Peyer's patch (tissue), 4 donors: ENCODE measurements around the gene C4orf36. TPM values are rescaled to one million over a fixed set of nuclear protein-coding genes. Genes with fewer than 3 reads are reported as not detected.

Source experiments
- DNase-seq, 3 donors: peaks; one replicate each; pipeline ENCODE4 v3.0.0-alpha.2; 2017 to 2019
- H3K27ac ChIP-seq, 4 donors: fragments of 200-600 bp; sonication (generic); one replicate each; pipeline ENCODE4 v1.5.1; 2016 to 2019
- H3K27me3 ChIP-seq, 2 donors: fragments of 200-600 bp; sonication (generic); one replicate each; pipeline ENCODE4 v1.5.1; 2019
- H3K36me3 ChIP-seq, 3 donors: fragments of 200-600 bp; sonication (generic); one replicate each; pipeline ENCODE4 v1.5.1; 2016 to 2019
- H3K4me1 ChIP-seq, 4 donors: fragments of 200-600 bp; sonication (generic); one replicate each; pipeline ENCODE4 v1.5.1; 2016 to 2019
- H3K4me3 ChIP-seq, 4 donors: fragments of 200-600 bp; sonication (generic); 1 replicate in 3 of 4; 2 replicates in 1 of 4; pipeline ENCODE4 v1.5.1; 2016 to 2019; ENCODE audit warnings: mild to moderate bottlenecking in 1 of 4
- H3K9me3 ChIP-seq, 4 donors: fragments of 200-600 bp; sonication (generic); one replicate each; pipeline ENCODE4 v1.5.1; 2016 to 2019; ENCODE audit warnings: mild to moderate bottlenecking in 1 of 4
- POLR2A ChIP-seq, 2 donors: fragments of 450-650 bp; IDR thresholded peaks; one replicate each; pipeline ENCODE4 v1.5.1; 2017; ENCODE audit warnings: antibody characterized with exemption in 2 of 2, mild to moderate bottlenecking in 2 of 2, moderate library complexity in 2 of 2
- total RNA-seq, 4 donors: library from RNA; depleted of rRNA; stranded (reverse); fragments of >200 nt; gene quantifications; one replicate each; pipeline ENCODE4 v1.1.0, GENCODE V29; 2016
- TF ChIP-seq, protein P1 (sequence below), 6 experiments: fragments of 450-650 bp in 4 of 6; fragments of 200-600 bp in 2 of 6; sonication (generic) in 1 of 6; IDR thresholded peaks; one replicate each; pipeline ENCODE4 v1.5.1; 2017 to 2019; ENCODE audit warnings: antibody characterized with exemption in 6 of 6, mild to moderate bottlenecking in 3 of 6, moderate library complexity in 1 of 6

Gene C4orf36
- total RNA-seq, 4 donors from 2014 or later: 1.7 to 6.6 TPM; not detected in 2

DNA sequence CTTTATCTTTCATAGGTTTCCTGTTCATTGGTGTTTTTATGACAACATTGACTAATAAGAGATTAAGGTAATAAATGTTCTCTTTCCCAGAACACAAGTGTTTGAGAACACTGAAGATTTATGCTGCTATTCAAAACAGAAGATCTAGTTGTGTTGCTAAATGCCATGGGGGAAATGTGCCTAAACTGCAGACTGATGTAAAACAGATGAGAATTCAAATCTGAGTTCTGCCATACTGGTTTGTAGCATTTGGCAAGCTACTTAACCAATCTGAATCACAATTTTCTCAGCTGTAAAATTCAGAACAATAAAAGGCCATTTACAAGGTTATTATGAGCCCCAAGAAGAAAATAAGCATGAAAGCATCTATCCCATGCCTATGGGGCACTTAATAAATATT lies 45.3 kb downstream of the C4orf36 start:
- no peak for TF ChIP-seq POLR2A (IDR thresholded peaks at IDR 0.05)
- Histone ChIP-seq H3K36me3 (no peaks in the 10 kb centered on the region), H3K9me3 (no peaks in the 10 kb centered on the region), H3K27me3 (no peaks in the 10 kb centered on the region), H3K4me3 (no peak overlapping the region), H3K27ac (no peak overlapping the region), H3K4me1 (no peaks in the 10 kb centered on the region)
- DNase-seq: no peak

DNA sequence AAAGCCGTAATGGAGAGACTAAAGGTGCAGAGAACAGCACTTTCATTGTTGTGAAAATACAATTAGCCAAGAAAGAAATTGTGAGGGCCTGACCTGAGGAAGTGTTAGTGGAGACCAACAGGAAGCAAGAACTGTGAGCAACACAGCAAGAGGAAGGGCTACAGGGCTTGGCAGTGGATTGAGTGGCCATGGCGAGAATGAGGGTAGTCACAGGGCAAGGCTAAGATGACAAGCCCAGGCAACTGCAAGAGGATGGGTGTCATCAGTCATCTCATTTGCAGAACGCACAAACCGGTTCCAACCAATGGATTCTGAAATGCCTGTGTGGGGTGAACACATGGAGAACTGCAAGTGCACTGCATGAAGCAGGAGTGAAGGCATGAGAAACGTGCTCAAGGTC lies 46.6 kb downstream of the C4orf36 start:
- Histone ChIP-seq H3K27ac (no peak overlapping the region), H3K4me1 (no peaks in the 10 kb centered on the region), H3K4me3 (no peak overlapping the region), H3K27me3 (no peaks in the 10 kb centered on the region), H3K36me3 (no peaks in the 10 kb centered on the region), H3K9me3 (no peaks in the 10 kb centered on the region)
- no peak for TF ChIP-seq POLR2A (IDR thresholded peaks at IDR 0.05)
- TF ChIP-seq, protein P1, sequence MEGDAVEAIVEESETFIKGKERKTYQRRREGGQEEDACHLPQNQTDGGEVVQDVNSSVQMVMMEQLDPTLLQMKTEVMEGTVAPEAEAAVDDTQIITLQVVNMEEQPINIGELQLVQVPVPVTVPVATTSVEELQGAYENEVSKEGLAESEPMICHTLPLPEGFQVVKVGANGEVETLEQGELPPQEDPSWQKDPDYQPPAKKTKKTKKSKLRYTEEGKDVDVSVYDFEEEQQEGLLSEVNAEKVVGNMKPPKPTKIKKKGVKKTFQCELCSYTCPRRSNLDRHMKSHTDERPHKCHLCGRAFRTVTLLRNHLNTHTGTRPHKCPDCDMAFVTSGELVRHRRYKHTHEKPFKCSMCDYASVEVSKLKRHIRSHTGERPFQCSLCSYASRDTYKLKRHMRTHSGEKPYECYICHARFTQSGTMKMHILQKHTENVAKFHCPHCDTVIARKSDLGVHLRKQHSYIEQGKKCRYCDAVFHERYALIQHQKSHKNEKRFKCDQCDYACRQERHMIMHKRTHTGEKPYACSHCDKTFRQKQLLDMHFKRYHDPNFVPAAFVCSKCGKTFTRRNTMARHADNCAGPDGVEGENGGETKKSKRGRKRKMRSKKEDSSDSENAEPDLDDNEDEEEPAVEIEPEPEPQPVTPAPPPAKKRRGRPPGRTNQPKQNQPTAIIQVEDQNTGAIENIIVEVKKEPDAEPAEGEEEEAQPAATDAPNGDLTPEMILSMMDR (IDR thresholded peaks at IDR 0.05): no peak
- no peak for DNase-seq

DNA sequence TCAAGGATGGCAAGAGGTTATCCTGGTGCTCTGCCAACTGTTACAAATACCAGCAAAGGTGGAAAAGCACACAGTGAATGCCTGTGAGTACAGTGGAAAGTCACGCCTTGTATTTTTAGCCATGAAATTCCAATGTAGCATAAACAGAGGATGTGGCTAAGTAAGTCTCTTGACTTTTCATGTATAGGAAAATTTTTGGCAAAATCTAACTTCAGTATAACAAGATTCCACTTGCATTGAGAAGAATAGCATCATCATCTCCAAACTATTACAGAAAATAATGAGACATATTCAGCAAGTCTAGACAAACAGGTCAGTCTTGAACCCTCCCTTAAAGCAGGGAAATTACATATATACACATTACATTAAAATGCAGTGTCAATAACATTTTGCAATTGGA lies 50.9 kb downstream of the C4orf36 start:
- Histone ChIP-seq H3K27me3 (no peaks in the 10 kb centered on the region), H3K4me1 (no peaks in the 10 kb centered on the region), H3K36me3 (no peaks in the 10 kb centered on the region), H3K4me3 (no peak overlapping the region), H3K27ac (no peak overlapping the region), H3K9me3 (no peaks in the 10 kb centered on the region)
- no peak for DNase-seq
- TF ChIP-seq, protein P1 (IDR thresholded peaks at IDR 0.05): no peak
- TF ChIP-seq POLR2A (IDR thresholded peaks at IDR 0.05): no peak

DNA sequence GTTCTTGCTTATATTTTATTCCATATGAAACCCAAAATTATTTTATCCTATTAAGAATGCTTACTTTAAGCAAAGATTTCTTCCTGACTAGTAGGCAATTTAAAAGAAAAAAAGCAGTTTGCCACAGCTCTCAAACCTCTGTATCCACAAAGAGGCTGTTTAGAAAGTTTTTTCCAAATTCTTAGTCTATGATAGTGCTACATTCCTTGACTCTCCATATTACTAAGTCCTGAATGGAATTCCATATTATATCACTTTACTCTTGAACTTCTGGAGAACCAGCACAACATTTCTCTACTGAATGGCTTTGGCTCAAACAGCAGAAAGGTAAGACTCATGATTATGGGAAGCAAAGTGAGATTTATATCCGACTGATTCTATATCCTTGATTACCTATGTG lies 51.4 kb downstream of the C4orf36 start:
- no peak for DNase-seq
- Histone ChIP-seq H3K4me3 (no peak overlapping the region), H3K4me1 (no peaks in the 10 kb centered on the region), H3K36me3 (no peaks in the 10 kb centered on the region), H3K27ac (no peak overlapping the region), H3K9me3 (no peaks in the 10 kb centered on the region), H3K27me3 (no peaks in the 10 kb centered on the region)
- TF ChIP-seq, protein P1 (IDR thresholded peaks at IDR 0.05): no peak
- no peak for TF ChIP-seq POLR2A (IDR thresholded peaks at IDR 0.05)

DNA sequence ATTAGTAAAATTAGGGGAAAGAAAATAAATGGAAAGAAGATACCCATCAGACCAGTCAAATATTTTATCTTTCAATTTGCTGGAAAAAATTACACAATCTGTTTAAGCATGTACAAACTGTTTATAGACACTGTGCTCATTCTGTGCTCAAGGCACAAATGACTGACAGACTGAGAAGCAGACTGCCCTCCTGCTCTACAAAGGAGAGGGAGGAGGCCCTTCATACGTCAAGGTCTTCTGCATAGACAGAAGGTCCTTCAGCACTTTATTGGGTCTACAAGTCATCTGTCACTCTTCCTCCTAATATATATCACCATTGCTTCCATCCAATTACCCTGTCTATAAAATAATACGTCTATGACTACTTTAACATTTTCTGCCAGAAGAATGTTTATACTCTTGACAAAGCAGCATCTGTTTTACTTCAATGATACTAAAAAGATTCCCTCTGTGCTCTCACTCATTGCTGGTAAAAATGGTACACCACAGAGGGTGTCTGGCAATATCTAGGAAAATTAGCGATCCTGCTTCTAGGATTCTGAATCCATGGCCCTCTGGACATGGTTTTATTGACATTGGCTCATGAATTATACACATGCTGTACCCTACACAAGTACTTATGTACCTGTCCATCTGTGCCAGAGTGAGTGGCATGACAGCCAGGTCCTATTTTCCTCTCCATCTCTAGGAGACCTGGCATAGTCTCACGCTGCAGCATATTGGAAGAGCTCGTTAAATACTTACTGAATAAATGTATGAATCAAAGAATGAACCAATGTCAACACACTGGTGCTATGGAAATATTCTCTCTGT lies 54.3 kb downstream of the C4orf36 start:
- no peaks in the 10 kb centered on the region for H3K4me1 ChIP-seq
- no peaks in the 10 kb centered on the region for H3K27me3 ChIP-seq
- no peak for DNase-seq
- TF ChIP-seq, protein P1 (IDR thresholded peaks at IDR 0.05): no peak
- no peak for TF ChIP-seq POLR2A (IDR thresholded peaks at IDR 0.05)
- H3K36me3 ChIP-seq: no peaks in the 10 kb centered on the region
- H3K9me3 ChIP-seq: no peaks in the 10 kb centered on the region
- no peak overlapping the region for H3K4me3 ChIP-seq
- no peak overlapping the region for H3K27ac ChIP-seq

DNA sequence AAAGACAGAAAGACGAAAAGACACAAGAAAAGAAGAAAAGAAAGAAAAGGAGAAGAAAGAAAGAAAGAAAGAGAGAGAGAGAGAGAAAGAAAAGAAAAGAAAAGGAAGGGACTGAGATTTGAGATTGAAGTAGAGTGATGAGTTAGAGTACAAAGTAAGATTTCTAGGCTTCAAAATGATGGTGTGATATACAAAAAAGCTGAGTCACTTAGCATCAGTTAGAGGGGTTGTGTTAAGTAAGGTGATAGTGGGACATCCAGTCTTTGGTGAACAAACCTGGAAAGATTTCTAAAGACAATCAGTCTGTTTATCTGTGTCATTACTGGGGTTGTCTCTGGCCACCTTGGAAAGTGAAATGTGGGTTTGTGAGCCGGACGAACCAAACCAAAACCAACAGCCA lies 56.5 kb downstream of the C4orf36 start:
- H3K27ac ChIP-seq: no peak overlapping the region
- no peaks in the 10 kb centered on the region for H3K4me1 ChIP-seq
- no peaks in the 10 kb centered on the region for H3K36me3 ChIP-seq
- H3K4me3 ChIP-seq: no peak overlapping the region
- H3K27me3 ChIP-seq: no peaks in the 10 kb centered on the region
- no peak for TF ChIP-seq POLR2A (IDR thresholded peaks at IDR 0.05)
- TF ChIP-seq, protein P1 (IDR thresholded peaks at IDR 0.05): no peak
- H3K9me3 ChIP-seq: no peaks in the 10 kb centered on the region
- DNase-seq: no peak
